Panc1 (cell line): ENCODE results near the gene ADCY3. TPM values are rescaled to one million over a fixed set of nuclear protein-coding genes. Genes with fewer than 3 reads are reported as not detected.

Experiments used
- ATAC-seq: fragments of 200-7000 bp; cut with Tn5 transposase; 2 replicates; pipeline ENCODE4 v1.9.1; 2020; ENCODE audit warnings: mild to moderate bottlenecking, moderate library complexity
- BruUV-seq: library from RNA; stranded (reverse); fragments of 400-500 nt; replicated peaks from 2 replicates; lab custom pipeline; 2021; lab: Mats Ljungman, UMichigan
- CTCF ChIA-PET: fragments of 300-600 bp; sonication (Branson Sonifier 250); formaldehyde crosslinking; loops from one replicate; lab custom pipeline; 2022; ENCODE audit warnings: antibody characterized with exemption; lab: Charles Lee
- POLR2A ChIA-PET: fragments of 300-600 bp; sonication (Branson Sonifier 250); formaldehyde crosslinking; loops from one replicate; lab custom pipeline; 2022; ENCODE audit warnings: antibody characterized with exemption; lab: Charles Lee
- DNase-seq: peaks from one replicate; pipeline ENCODE4 v3.0.0-alpha.2; 2010; ENCODE audit warnings: low read depth, low spot score
- H3K27ac ChIP-seq: 2 replicates; pipeline ENCODE4 v1.5.1; 2011; ENCODE audit warnings: mild to moderate bottlenecking, low read length, inconsistent platforms
- H3K27me3 ChIP-seq: fragments of 200-500 bp; sonication (Bioruptor generic); 2 replicates; pipeline ENCODE4 v1.6.0; 2014; ENCODE audit warnings: low read length, inconsistent platforms; ENCODE audit not compliant: control insufficient read depth, insufficient read depth
- H3K36me3 ChIP-seq: fragments of 200-500 bp; sonication (Bioruptor generic); 2 replicates; pipeline ENCODE4 v1.5.1; 2014; ENCODE audit warnings: inconsistent platforms, mild to moderate bottlenecking, low read length, moderate library complexity; ENCODE audit not compliant: control insufficient read depth, insufficient read depth
- H3K4me1 ChIP-seq: 2 replicates; pipeline ENCODE4 v1.5.1; 2011; ENCODE audit warnings: inconsistent platforms, mild to moderate bottlenecking, low read length, moderate library complexity; ENCODE audit not compliant: control insufficient read depth, insufficient read depth
- H3K4me3 ChIP-seq, 2 experiments: 2 replicates each; pipeline ENCODE4 v1.5.1; 2011 to 2012; ENCODE audit warnings: low read depth in 2 of 2, low read length in 2 of 2, mild to moderate bottlenecking in 2 of 2, inconsistent platforms in 1 of 2, moderate library complexity in 1 of 2
- H3K9me3 ChIP-seq: fragments of 200-500 bp; sonication (Bioruptor generic); 2 replicates; pipeline ENCODE4 v1.5.1; 2014; ENCODE audit warnings: low read depth, mild to moderate bottlenecking, inconsistent platforms, low read length, moderate library complexity; ENCODE audit not compliant: control insufficient read depth, insufficient read depth
- CTCF ChIP-seq: fragments of 450-650 bp; IDR thresholded peaks from 2 replicates; pipeline ENCODE4 v1.5.1; 2017; ENCODE audit warnings: mild to moderate bottlenecking
- POLR2AphosphoS5 ChIP-seq: IDR thresholded peaks from 2 replicates; pipeline ENCODE4 v1.6.1; 2012; ENCODE audit warnings: mild to moderate bottlenecking, low read depth, low read length, moderate library complexity
- REST ChIP-seq, 2 experiments: IDR thresholded peaks; 2 replicates each; pipeline ENCODE4 v1.6.1; 2011 to 2012; ENCODE audit warnings: low read depth in 2 of 2, control low read depth in 1 of 2, low read length in 1 of 2, mild to moderate bottlenecking in 1 of 2, moderate library complexity in 1 of 2; ENCODE audit not compliant: insufficient read depth in 1 of 2
- SIN3A ChIP-seq: IDR thresholded peaks from 2 replicates; pipeline ENCODE4 v1.6.1; 2012; ENCODE audit warnings: low read depth, mild to moderate bottlenecking, low read length, moderate library complexity, borderline replicate concordance; ENCODE audit not compliant: insufficient read depth
- TCF7L2 ChIP-seq: IDR thresholded peaks from 2 replicates; pipeline ENCODE4 v1.6.1; 2011; ENCODE audit warnings: mild to moderate bottlenecking, low read depth, low read length, inconsistent platforms
- in situ Hi-C: cut with HindIII; loops from 2 replicates; pipeline ENCODE4 v1.10.0; 2016; ENCODE audit warnings: low sequenced_read_pairs, low pct_unique_long_range_greater_than_20kb
- intact Hi-C: fragments of 100-400 bp; cut with micrococcal nuclease; formaldehyde crosslinking; loops from one replicate; pipeline ENCODE4 v1.10.0; 2022; ENCODE audit not compliant: unreplicated experiment
- total RNA-seq: library from RNA; stranded (reverse); gene quantifications from one replicate; pipeline ENCODE4 v1.2.1, GENCODE V29; 2021; ENCODE audit not compliant: unreplicated experiment

ADCY3 gene
- total RNA-seq, 1 experiment from 2014 or later, result 34.1 TPM

GRCh38 chr2:24771061-24771460, 149.0 kb downstream of the ADCY3 start:
- TF ChIP-seq TCF7L2 (no peak), REST (IDR thresholded peaks at IDR 0.05; ENCODE audit: insufficient read depth in 1 of 2, low read depth in 2 of 2, low read length in 1 of 2) (no peak), POLR2AphosphoS5 (no peak), CTCF (no peak), SIN3A (no peak)
- intact Hi-C loops, result no loop called here

More at GRCh38 chr2:24771061-24771460, 149.0 kb downstream of the ADCY3 start:
- no peak for ATAC-seq
- in situ Hi-C loops, result no loop called here
- H3K4me1 ChIP-seq, result no peaks in the 10 kb centered on the region
- no peaks in the 10 kb centered on the region for H3K27me3 ChIP-seq
- POLR2A ChIA-PET, result no interaction called here
- H3K9me3 ChIP-seq, result no peaks in the 10 kb centered on the region
- H3K36me3 ChIP-seq, result no peaks in the 10 kb centered on the region
- CTCF ChIA-PET, result no interaction called here
- H3K27ac ChIP-seq, result no peak overlapping the region
- no peak for DNase-seq
- H3K4me3 ChIP-seq, result no peak overlapping the region
- BruUV-seq, result no TSS peak

Other genes starting within 250 kb of the ADCY3 start
- gene PTRHD1, start 126.8 kb downstream of the ADCY3 start, total RNA-seq, result 55.1 TPM
- gene CENPO, start 126.8 kb downstream of the ADCY3 start, total RNA-seq, result 39.3 TPM
- 4.9 TPM for gene DNAJC27, start 51.7 kb upstream of the ADCY3 start, total RNA-seq
- 8.9 TPM for gene EFR3B, start 121.8 kb upstream of the ADCY3 start, total RNA-seq
- not detected for gene POMC, start 248.3 kb upstream of the ADCY3 start, total RNA-seq